ES-I3 (cell line): ENCODE results near the gene SRR.
"Not testable (repeated sequence)": the region's sequence is repeated elsewhere in the genome, so short reads cannot be mapped to it uniquely, and the experiment has no call there.

ENCODE experiments used
- H3K36me3 ChIP-seq: 2 replicates; pipeline ENCODE4 v1.6.1; 2013; ENCODE audit warnings: mild to moderate bottlenecking, low read length, control low read depth, moderate library complexity; ENCODE audit not compliant: insufficient read depth
- H3K4me1 ChIP-seq: 2 replicates; pipeline ENCODE4 v1.6.1; 2013; ENCODE audit warnings: mild to moderate bottlenecking, control low read depth, low read length; ENCODE audit not compliant: insufficient read depth
- H3K9ac ChIP-seq: 2 replicates; pipeline ENCODE4 v1.6.1; 2013; ENCODE audit warnings: low read depth, mild to moderate bottlenecking, low read length, moderate library complexity
- H3K9me3 ChIP-seq: 2 replicates; pipeline ENCODE4 v1.6.1; 2013; ENCODE audit warnings: mild to moderate bottlenecking, low read length, moderate library complexity; ENCODE audit not compliant: control insufficient read depth, insufficient read depth

Gene SRR

GRCh38 chr17:2303204-2304188, at the start of gene SRR, which contains the start of gene SMG6:
TSS of gene SRR (plus strand) at chr17:2303950. CDS start at chr17:2315561, 11,611 bp downstream.
TSS of gene SMG6 (minus strand) at chr17:2303785. CDS start at chr17:2303720, 65 bp downstream.
- Histone ChIP-seq H3K9me3 (no peaks in the 10 kb centered on the region), H3K4me1 (no peaks in the 10 kb centered on the region), H3K9ac (peak within 1 kb of the TSS; percentile 62), H3K36me3 (peaks cover 3% of the 10 kb centered on the region; the same call in 1 of the 2 replicates)

- H3K4me1 ChIP-seq, H3K9ac ChIP-seq, H3K9me3 ChIP-seq, H3K36me3 ChIP-seq: not testable (repeated sequence)
Measured at GRCh38 chr17:2258830-2259229, 44.9 kb upstream of the SRR start.

- Histone ChIP-seq H3K9me3 (no peaks in the 10 kb centered on the region), H3K9ac (no peak overlapping the region), H3K36me3 (peaks cover 2% of the 10 kb centered on the region), H3K4me1 (no peaks in the 10 kb centered on the region)
Measured at GRCh38 chr17:2259769-2260536, 43.8 kb upstream of the SRR start.

- no peaks in the 10 kb centered on the region for H3K4me1 ChIP-seq
- no peak overlapping the region for H3K9ac ChIP-seq
- H3K36me3 ChIP-seq, result no peaks in the 10 kb centered on the region; the same call in 1 of the 2 replicates
- H3K9me3 ChIP-seq, result no peaks in the 10 kb centered on the region
Measured at GRCh38 chr17:2262135-2262587, 41.6 kb upstream of the SRR start.

GRCh38 chr17:2263183-2264066, 40.3 kb upstream of the SRR start:
- H3K9me3 ChIP-seq, result no peaks in the 10 kb centered on the region
- H3K36me3 ChIP-seq, result no peaks in the 10 kb centered on the region; the same call in 1 of the 2 replicates
- H3K9ac ChIP-seq, result no peak overlapping the region
- no peaks in the 10 kb centered on the region for H3K4me1 ChIP-seq

- no peak overlapping the region for H3K9ac ChIP-seq
- H3K4me1 ChIP-seq, result no peaks in the 10 kb centered on the region
- no peaks in the 10 kb centered on the region for H3K9me3 ChIP-seq
- H3K36me3 ChIP-seq, result no peaks in the 10 kb centered on the region; the same call in 1 of the 2 replicates
Measured at GRCh38 chr17:2264067-2264860, 39.5 kb upstream of the SRR start.

- H3K9ac ChIP-seq, result not testable (repeated sequence)
Measured at GRCh38 chr17:2265166-2265565, 38.6 kb upstream of the SRR start.

GRCh38 chr17:2266045-2266864, 37.5 kb upstream of the SRR start:
- Histone ChIP-seq H3K36me3 (no peaks in the 10 kb centered on the region; the same call in 1 of the 2 replicates), H3K9me3 (no peaks in the 10 kb centered on the region), H3K9ac (no peak overlapping the region), H3K4me1 (no peaks in the 10 kb centered on the region)

More at GRCh38 chr17:2265166-2265565, 38.6 kb upstream of the SRR start:
- not testable (repeated sequence) for H3K4me1 ChIP-seq, H3K36me3 ChIP-seq, H3K9me3 ChIP-seq

GRCh38 chr17:2266865-2267228, 36.9 kb upstream of the SRR start:
- no peaks in the 10 kb centered on the region for H3K9me3 ChIP-seq
- H3K9ac ChIP-seq, result no peak overlapping the region
- H3K4me1 ChIP-seq, result no peaks in the 10 kb centered on the region
- no peaks in the 10 kb centered on the region; the same call in 1 of the 2 replicates for H3K36me3 ChIP-seq

- Histone ChIP-seq H3K4me1 (no peaks in the 10 kb centered on the region), H3K9me3 (no peaks in the 10 kb centered on the region), H3K36me3 (no peaks in the 10 kb centered on the region), H3K9ac (no peak overlapping the region)
Measured at GRCh38 chr17:2267354-2267753, 36.4 kb upstream of the SRR start.

GRCh38 chr17:2271985-2272702, 31.6 kb upstream of the SRR start:
- Histone ChIP-seq H3K9me3 (no peaks in the 10 kb centered on the region), H3K36me3 (peaks cover 2% of the 10 kb centered on the region; the same call in 1 of the 2 replicates), H3K9ac (no peak overlapping the region), H3K4me1 (no peaks in the 10 kb centered on the region)

- H3K36me3 ChIP-seq, result peaks cover 2% of the 10 kb centered on the region; the same call in 1 of the 2 replicates
- H3K4me1 ChIP-seq, result no peaks in the 10 kb centered on the region
- H3K9me3 ChIP-seq, result no peaks in the 10 kb centered on the region
- no peak overlapping the region for H3K9ac ChIP-seq
Measured at GRCh38 chr17:2274414-2274813, 29.3 kb upstream of the SRR start.
